Astrocyte of the cerebellum (primary cell): ENCODE data around the gene TXK.

Experiments
- DNase-seq: peaks from one replicate; pipeline ENCODE4 v3.0.0-alpha.2; 2011; ENCODE audit warnings: low read depth
- H3K4me3 ChIP-seq: 2 replicates; pipeline ENCODE4 v1.5.1; 2011; ENCODE audit warnings: mild to moderate bottlenecking, low read depth, low read length, moderate library complexity
- CTCF ChIP-seq: IDR thresholded peaks from 2 replicates; pipeline ENCODE4 v1.5.1; 2012; ENCODE audit warnings: low read length, low read depth, moderate library complexity, mild to moderate bottlenecking; ENCODE audit errors: missing control alignments
- in situ Hi-C: cut with HindIII; loops from 2 replicates; pipeline ENCODE4 v1.10.0; 2017; ENCODE audit warnings: low sequenced_read_pairs

Gene TXK

GRCh38 chr4:48129307-48130014, 4.6 kb downstream of the TXK start:
- peak; percentile 10 for TF ChIP-seq CTCF
- no peak for DNase-seq
- in situ Hi-C loops: no loop called here
- no peak overlapping the region for H3K4me3 ChIP-seq

GRCh38 chr4:48127682-48128404, 6.2 kb downstream of the TXK start:
- in situ Hi-C loops: no loop called here

GRCh38 chr4:48127231-48127630, 6.8 kb downstream of the TXK start:
- TF ChIP-seq CTCF: no peak
- in situ Hi-C loops: no loop called here
- H3K4me3 ChIP-seq: no peak overlapping the region
- DNase-seq: no peak

More at GRCh38 chr4:48127682-48128404, 6.2 kb downstream of the TXK start:
- TF ChIP-seq CTCF: peak; percentile 76
- DNase-seq: peak; percentile 99
- H3K4me3 ChIP-seq: peak overlapping the region; percentile 22

GRCh38 chr4:48126621-48127020, 7.4 kb downstream of the TXK start:
- no peak overlapping the region for H3K4me3 ChIP-seq
- no peak for DNase-seq
- TF ChIP-seq CTCF: no peak
- in situ Hi-C loops: no loop called here

GRCh38 chr4:48124870-48125269, 9.2 kb downstream of the TXK start:
- no peak for DNase-seq
- in situ Hi-C loops: loop anchor here (5.0 kb wide), 1 partner anchor 98 kb away; no protein-coding TSS in a partner anchor
- TF ChIP-seq CTCF: no peak
- no peak overlapping the region for H3K4me3 ChIP-seq

- no peak for TF ChIP-seq CTCF
- no peak overlapping the region for H3K4me3 ChIP-seq
- no peak for DNase-seq
- in situ Hi-C loops: loop anchor here (5.0 kb wide), 1 partner anchor 95 kb away; no protein-coding TSS in a partner anchor
Measured at GRCh38 chr4:48122756-48123155, 11.3 kb downstream of the TXK start.
